GM21360 (cell line): ENCODE data around the gene IKZF1.
A peak's percentile ranks its signal among the peaks of the same experiment; 100 is the strongest.

Source experiments
- ATAC-seq: cut with Tn5 transposase; IDR thresholded peaks from one replicate; pipeline ENCODE4 v1.9.1; 2021; ENCODE audit warnings: mild to moderate bottlenecking, moderate library complexity; ENCODE audit not compliant: unreplicated experiment

Gene IKZF1

DNA sequence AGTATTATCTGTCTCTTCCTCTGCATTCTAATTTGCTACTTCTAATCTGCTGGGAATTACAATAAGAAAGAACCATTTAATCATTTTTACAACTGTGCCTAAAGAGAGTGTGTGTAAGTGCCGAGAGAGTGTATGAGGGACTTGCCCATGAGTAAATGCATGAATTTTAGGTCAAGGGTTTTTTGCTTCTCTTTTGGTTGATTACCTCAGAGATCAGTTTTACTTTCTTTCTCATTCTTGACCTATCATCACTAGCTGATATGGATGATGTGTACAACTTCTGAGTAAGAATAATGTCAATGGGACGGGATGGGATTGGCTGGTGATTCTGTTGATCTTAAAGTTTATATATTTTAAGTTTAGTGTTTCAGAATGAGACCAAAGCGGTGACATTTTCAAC, 47.8 kb downstream of the IKZF1 start:
- peak; percentile 81 for ATAC-seq

DNA sequence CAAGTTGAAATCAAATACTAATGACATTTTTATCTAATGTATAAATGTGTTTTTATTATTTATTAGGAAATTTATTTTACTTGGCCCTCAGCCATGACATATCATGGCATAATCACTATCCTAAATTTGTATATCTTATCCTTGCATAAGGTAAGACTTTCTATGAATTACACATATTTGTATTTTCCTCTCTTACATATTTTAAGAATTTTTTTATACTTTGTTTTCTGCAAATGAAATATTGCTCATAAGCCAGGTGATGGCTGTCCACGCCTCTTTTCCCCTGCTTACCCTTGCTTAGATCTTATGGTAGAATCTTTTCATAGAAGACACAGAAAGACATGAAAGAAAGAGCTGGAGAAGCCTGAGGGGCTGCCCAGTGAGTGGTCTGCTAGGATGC, 48.2 kb downstream of the IKZF1 start:
- ATAC-seq: no peak

DNA sequence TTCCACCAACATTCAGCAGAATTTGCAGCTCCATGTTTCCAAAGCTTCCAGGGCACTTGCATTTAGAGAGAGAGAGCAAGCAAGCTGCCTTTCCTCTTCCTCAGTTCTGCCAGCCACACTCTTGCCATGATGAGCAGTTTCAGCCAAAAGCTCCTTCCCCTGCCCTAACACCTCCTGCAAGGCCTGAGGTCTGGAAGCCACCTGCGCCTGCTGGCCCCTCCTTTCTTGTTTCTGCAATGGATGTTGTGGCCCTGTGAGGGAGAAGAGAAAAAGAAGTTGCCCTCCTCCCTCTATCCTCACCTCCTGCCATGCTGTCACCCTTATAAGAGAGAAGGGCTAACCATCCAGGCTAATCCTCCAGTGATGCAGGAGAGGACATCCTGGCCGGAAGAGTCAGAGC, 48.7 kb downstream of the IKZF1 start:
- no peak for ATAC-seq

DNA sequence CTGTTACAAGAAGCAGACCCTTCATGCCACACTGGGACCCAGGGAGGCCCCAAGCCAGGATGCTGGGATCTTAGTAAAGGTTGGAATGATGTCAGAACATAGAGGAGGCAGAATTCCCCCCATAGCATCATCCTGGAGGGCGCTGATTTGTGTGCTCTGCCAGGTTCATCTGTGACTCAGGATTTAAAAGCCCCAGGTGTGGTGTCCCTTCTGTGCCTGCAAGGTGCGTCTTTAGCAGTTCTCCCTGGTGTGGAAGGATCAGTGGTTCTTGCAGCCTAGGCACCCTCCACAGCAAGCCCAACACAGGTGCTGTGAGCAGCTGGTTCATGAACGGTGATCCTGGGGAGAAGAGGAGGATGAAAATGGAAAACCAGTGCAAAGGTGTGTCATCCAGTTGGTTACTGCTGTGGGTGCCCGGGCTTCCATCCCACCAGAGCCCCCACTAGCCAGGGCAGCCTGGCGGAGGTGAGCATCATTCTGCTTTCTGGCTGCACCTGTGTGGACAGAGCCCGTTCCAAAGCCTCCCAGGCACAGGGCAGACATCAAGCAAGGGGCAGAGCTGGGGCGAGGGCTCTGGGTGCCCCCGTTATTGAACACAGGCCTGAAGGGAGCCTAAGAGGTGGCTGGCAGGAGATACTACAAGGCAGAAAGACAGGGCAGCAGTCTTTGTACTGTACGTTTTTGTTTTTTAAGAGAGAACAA, 49.5 kb downstream of the IKZF1 start:
- ATAC-seq: no peak

DNA sequence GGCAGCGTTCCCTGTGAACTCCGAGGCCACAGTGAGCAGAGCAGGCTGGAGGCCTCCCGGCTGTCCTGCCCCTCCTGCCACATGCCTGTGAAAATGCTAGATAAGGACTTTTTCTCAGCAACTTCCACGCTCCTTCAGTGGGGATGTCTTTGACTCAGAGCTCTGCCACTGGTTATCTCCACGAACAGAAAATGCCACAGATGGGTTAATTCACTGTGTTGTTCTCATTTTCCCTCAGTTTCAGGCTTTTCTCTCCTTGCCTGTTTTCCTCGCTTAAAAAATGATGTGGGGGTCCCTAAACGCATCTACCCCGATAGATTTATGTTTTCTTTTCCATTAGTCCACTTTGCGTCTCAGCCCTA, 51.3 kb downstream of the IKZF1 start:
- ATAC-seq: no peak

DNA sequence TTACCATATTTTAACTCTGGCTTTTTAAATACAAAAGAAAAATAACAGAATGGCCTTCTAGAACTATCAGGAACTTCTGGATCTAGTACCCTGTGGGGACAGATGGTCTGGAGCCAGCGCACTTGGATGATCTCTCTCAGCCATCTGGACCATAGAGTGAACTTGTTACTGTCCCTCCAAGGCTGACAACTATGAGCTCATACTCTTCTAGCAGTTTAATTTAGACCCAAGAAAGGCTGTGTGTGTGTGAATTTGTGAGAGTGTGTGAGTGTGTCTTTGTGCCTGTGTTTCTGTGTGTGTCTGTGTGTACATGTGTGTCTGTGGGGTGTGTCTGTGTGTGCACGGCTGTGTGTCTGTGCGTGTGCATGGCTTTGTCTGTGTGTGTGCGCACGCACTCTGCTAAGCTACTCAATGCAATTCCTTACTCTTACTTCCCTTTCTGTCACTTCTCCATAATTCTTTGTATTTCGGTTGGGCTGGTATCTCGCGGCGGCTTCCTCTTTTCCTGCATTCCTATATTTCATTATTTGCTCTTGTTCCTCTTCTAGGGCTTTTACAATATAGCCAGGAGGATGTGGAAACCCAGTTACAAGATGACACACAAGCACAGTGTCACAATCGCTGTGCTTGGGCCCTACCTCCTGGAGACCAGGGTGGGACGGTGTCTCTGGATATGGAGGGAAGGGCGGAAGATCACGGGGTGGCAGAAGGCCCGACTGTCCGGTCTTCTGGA, 51.9 kb downstream of the IKZF1 start:
- ATAC-seq: no peak

DNA sequence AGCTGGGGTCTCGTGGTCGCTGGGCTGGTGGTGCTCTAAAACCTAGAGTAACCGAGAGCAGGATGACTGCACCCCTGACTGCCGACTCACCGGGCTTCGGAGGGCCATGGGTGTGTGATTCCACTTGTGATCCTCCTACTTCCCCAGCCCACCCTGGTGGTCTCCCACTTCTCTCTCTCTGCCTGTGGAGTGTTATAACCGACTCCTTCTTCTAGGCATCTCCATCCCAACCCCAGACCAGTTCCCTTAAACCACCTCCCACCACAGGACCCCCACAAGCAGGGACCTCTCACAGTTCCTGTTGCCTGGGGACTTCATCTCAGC, 52.4 kb downstream of the IKZF1 start:
- ATAC-seq: no peak

DNA sequence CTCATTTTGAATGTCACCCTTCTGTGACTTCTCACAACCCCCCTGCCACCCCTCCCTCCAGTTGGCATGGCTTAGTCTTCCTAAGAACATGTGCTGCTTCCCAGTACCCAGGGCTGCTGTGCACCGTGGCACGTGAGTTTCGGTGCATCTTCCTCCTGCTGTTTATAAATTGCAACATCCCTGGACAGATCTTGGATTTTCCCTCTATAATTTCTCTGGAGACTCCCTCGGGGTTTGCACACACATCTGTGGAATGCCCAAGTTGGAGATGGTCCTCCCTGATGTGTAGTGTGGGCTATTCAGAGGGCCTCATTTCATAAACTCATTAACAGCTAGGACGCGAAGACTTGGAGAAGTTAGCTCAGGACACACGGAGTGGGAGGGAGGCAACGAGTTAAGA, 52.9 kb downstream of the IKZF1 start:
- no peak for ATAC-seq

DNA sequence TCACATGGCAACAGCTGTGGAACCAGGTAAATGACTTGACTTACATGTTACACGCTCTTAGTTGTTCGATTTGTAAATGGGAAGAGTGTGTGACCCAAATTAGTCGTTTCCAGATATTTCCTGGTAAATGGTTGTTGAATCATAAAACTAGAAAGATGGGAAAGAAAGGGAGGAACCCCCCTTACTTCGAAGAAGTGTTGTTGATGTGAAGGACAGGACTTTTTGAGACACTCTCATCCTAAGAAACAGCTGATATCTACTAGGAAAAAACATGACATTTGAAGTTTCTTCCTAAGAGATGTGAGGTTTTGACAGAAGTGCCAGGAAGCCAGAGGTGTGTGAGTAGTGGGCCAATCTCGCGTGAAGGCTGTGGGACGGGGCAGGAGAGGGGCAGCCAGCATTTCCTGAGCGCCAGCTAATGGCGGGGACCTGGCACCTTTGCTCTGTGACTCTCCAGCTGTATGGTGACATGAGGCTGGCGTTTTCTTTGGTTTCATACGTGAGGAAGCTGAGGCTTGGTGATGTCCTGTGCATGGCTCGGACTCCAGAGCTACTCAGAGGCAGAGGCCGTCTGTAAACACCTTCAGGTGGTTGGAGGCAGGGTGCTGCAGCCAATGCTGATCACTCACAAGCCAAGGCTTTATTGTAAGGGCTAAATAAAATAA, 53.7 kb downstream of the IKZF1 start:
- no peak for ATAC-seq

DNA sequence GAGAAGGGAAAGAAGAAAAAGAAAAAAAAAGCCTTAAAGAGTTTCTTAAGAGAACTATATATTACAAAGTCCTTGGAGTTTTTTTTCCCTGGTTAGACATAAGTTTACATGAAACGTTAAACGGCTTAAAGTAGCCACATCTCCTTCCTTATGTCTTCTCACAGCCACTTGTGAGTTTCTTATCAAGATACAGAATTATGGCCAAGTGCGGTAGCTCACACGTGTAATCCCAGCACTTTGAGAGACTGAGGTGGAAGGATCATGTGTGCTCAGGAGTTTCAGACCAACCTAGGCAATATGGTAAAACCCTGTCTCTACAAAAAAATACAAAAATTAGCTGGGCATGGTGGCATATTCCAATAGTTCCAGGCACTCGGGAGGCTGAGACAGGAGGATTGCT, 54.3 kb downstream of the IKZF1 start:
- ATAC-seq: no peak

DNA sequence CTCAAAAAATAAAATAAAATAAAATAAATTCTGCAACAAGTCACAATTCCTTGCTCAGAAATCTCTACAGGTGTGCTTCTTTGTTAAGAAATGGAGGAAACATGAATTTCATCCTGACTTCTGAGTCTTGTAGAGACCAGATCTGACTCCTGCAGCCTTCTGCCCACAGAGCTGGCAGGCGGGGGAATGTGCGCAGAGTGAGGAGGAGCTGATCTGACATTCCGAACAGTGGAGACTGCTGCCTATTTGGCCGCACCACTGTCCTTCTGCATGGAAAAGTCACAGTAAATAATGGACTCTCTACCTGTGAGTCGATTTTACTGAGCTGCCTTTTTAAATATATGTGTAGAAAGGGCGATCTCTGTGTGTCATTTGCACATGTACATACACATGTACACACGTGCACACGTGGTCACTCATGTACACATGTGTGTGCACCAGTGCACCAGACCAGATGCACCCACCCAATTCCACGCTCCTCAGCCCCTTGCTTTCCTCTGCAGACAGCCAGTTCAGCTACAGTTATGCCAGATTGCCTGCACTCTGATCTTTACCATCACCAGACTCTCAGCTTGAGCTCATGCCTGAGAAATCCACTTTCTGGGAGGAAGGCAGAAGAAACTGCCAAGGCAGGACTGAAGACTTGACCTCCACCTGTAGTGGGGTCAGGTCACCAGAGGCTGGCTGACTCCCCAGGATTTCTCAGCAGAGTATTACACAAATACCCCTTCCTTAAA, 54.9 kb downstream of the IKZF1 start:
- no peak for ATAC-seq

DNA sequence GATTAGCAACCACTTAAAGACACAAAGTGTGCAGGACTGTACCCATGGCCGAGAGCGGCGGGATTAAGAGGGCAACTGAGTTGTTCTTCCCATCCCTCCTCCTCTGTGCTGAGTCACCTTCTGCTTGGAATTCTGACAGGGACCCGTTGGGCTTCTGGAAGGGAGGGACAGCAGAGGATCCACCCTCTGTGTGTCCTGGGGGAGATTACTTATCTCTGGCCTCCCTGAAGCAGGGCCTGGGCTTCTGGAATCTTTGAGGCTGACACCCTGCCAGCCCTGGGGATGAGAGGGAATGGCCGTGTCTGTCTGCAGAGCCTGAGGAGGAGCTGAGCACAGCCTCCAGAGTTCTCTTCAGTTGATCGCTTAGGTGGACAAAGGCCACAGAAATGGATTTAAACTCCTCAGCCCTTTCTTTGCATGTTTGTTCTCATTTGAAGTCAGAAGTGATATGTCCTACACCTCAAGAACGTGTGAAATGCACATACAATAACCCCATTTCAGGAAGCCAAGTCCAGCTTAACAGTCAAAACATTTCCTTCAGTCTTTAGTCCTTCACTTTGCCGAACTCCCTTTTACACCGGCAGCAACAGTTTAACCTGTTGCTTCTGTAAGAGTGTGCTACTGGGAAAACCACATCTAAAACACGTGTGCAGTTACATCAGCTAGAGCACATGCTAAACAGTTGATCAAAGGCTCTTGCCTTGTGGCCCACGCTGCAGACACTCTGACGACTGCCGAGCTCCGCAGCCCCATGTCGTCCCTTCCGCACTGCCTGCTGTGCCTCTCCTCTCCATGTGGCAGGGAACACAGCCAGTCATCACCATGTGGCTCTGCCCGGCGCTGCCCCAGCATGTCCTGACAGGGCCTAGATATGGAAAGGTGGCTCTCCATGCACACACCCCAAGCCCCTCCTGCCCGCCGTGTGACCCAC, 55.7 kb downstream of the IKZF1 start:
- ATAC-seq: no peak

DNA sequence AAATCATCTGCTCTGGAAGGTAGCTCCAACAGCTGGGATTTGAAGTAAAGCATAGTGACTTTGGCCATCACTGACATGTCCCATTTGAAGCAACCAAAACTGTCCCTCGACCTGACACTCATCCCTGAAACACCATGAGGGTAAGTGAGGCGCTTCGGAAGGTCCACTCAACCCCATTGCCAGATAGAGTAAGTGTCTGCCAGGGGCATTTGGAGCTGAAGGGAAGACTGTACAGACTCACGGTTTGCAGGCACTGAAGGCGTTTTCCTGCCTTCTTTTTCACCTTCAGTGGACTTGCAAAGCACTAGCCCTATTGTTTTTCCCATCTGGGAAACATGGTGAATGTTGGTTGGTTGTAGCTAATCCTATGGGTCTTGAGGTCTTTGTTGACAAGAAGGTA, 57.6 kb downstream of the IKZF1 start:
- ATAC-seq: no peak

DNA sequence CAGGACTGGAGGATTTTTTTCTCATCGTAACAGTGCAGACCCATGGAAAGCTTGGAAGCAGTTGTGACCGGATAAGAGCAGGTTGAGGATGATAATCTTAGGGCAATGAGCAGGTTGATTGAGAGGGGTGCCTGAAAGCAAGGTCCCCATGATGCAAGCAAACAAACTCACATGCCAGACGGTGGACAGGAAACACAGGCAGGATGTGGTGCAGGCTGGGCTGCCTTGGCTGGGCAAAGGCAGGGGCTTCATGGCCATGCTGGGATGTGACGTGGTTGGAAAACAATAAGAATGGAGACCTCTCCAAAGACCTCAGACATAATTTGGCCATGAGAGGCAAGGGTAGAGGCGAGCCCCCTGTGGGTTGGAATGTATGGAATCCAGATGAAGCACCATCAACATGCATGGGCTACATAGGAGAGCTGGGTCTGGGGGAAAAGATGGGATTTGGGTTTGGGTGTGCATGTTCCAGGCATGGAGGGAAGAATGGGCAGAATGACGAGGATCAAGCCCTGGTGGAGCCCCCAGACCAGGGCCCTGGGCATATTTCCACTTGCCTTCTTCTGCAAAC, 58.3 kb downstream of the IKZF1 start:
- no peak for ATAC-seq

DNA sequence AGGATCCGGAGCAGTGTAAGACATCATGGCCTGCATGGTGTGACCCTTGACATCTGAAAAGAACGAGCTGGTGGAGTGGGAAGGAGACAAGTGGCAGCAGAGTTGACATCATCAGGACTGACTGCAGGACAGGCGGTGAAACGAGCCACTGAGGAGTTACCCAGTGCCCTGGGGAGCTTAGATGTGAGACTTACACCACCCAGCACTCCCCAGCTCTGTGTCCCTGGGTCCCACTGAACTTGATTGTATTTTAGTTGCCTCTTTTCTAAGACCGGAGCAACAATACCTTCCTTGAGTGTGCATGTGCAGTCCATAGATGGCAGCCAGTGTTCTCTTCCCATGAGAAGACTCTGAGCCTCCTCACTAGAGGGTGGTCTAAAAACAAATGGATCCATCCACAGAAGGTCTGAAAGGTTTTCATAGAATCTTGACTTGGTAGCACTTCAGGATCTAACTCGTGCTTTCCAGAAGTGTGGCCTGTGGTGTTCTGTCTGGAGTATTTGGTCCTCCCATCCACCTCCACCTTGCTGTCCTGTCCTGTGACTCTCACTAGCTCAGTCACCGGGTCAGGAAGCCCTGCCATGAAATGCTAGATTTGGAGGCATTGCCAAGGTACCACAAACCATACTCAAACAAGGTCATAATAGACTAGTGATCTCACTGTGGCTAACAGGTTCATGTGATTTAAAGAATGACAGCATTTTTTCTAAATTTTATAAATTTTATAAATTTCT, 59.0 kb downstream of the IKZF1 start:
- no peak for ATAC-seq

DNA sequence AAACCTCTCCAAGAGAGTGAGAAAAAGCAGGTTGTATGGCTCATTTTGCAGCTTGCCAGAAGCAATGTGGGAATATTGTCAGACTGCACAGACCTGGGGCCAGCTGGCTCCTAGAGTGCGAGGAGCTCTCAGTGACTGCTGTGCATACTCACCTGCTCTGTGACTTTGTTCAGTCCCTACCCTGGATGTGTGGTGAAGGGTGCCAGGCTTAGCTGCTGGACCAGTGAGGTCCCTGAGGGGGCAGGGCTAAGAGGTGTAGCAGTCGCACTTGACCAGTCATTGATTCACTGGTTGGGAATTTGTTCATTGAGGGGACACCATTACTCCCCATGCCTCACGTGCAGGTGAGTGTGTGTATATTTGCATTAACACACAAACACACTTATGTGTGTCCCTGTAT, 60.1 kb downstream of the IKZF1 start:
- ATAC-seq: no peak

DNA sequence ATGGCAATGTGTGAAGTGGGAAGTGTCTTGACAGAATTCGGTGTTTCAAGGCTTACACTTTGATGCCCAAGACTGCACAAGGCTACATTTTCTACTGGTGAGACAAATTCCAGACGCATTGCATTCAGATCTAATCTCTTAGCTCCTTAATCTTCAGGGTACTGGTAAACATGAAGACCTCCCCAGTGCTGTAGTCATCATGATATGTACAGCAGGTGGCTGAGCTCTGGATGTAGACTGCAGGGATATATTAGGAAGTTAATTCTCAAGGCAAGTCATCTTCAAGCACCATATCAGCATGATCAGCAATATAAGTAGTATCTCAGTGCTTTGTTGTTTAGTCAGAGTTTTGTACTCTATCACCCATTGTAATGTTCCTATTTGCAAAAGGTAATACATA, 61.8 kb downstream of the IKZF1 start:
- ATAC-seq: no peak

DNA sequence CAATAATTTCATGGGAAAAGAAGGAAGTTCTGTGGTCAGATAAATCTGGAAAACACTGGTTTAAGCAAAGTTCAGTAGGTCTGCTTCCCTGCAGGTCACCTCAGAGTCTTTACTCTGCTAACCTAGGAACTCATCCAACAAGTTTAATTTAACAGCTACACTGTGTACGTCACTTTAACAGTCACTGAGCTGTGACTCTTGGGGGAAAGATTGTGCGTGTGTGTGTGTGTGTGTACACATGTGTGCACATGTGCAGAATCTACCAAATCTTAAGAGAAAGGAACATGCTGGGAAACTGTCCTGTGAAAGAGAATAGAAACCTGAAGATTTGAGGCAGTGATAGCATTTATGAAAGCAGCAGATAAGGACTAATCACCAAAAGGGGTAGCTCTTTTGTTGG, 62.6 kb downstream of the IKZF1 start:
- no peak for ATAC-seq

DNA sequence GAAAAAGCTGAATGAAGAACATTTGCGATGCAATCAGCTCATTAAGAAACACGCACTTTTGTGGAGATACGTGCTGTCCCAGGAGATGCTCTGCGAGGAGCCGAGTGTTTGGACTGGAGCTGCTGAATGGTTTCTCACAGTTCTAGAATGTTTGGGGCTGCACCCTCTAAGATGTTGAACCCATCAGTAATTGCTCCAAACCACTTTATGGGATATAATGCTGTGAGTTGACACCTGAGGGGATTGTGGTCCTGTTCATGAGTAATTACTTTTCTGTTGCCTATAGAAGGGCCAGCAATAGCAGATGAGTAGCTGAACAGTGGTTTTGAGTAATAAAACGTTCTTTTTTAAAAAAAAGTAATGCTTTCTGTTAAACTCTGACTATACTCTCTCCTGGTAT, 63.1 kb downstream of the IKZF1 start:
- no peak for ATAC-seq

DNA sequence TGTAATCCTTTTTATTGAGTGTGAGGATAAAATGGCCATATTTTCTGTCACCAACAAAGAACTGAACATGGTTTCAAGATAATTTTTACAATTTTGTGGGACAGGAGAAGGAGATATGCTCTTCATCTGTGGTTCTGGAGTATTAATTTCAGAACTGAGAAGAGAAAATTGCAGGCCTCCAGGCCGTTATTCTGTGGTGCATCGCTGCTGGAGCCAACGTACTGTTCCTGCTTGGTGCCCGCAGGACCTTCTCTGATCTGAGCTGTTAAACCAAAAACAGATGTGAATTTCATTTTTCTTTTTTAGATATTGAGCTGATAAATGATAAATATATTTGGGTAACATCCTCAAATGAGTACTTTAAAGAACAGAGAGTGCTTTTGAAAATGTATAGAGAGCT, 63.9 kb downstream of the IKZF1 start:
- ATAC-seq: peak; percentile 53
